Suprapubic skin (tissue), 4 donors: Measurements from ENCODE around the gene GRIN2A. TPM values are rescaled to one million over a fixed set of nuclear protein-coding genes. Genes with fewer than 3 reads are reported as not detected.

Experiments
- DNase-seq, 2 donors: peaks; one replicate each; pipeline ENCODE4 v3.0.0-alpha.2; 2019; ENCODE audit warnings: low spot score in 2 of 2
- H3K27ac ChIP-seq: fragments of 200-600 bp; sonication (generic); one replicate; pipeline ENCODE4 v1.5.1; 2019
- H3K27me3 ChIP-seq: fragments of 200-600 bp; sonication (generic); one replicate; pipeline ENCODE4 v1.5.1; 2019
- H3K36me3 ChIP-seq: fragments of 200-600 bp; sonication (generic); one replicate; pipeline ENCODE4 v1.5.1; 2019
- H3K4me1 ChIP-seq: fragments of 200-600 bp; sonication (generic); one replicate; pipeline ENCODE4 v1.5.1; 2019
- H3K4me3 ChIP-seq: fragments of 200-600 bp; sonication (generic); one replicate; pipeline ENCODE4 v1.5.1; 2019; ENCODE audit warnings: mild to moderate bottlenecking
- H3K9me3 ChIP-seq: fragments of 200-600 bp; sonication (generic); one replicate; pipeline ENCODE4 v1.5.1; 2019
- CTCF ChIP-seq, 2 donors: fragments of 200-600 bp in 1 of 2; fragments of 450-650 bp in 1 of 2; sonication (generic) in 1 of 2; IDR thresholded peaks; one replicate each; pipeline ENCODE4 v1.5.1; 2016 to 2019; ENCODE audit warnings: antibody characterized with exemption in 2 of 2, mild to moderate bottlenecking in 1 of 2, moderate library complexity in 1 of 2
- EP300 ChIP-seq: sonication (generic); formaldehyde crosslinking; IDR thresholded peaks from one replicate; pipeline ENCODE4 v1.6.1; 2017; ENCODE audit warnings: antibody characterized with exemption
- POLR2A ChIP-seq, 2 donors: fragments of 450-650 bp; IDR thresholded peaks; one replicate each; pipeline ENCODE4 v1.6.1; 2017; ENCODE audit warnings: antibody characterized with exemption in 2 of 2, mild to moderate bottlenecking in 2 of 2, moderate library complexity in 2 of 2
- POLR2AphosphoS5 ChIP-seq, 3 donors: sonication (generic); formaldehyde crosslinking; IDR thresholded peaks; one replicate each; pipeline ENCODE4 v1.6.1; 2017; ENCODE audit warnings: antibody characterized with exemption in 3 of 3
- WGBS: methylation state at CpG from one replicate; pipeline ENCODE4 v1.1.5; 2018; 5-methylcytosine and 5-hydroxymethylcytosine counted together
- total RNA-seq, 4 donors: library from RNA; depleted of rRNA; stranded (reverse); fragments of >200 nt; gene quantifications; one replicate each; pipeline ENCODE4 v1.1.0, GENCODE V29; 2016

The GRIN2A gene
- total RNA-seq, 4 donors from 2014 or later, result 0.08 to 5.4 (median 1.3) TPM

GRCh38 chr16:10165643-10166042 is 16.6 kb downstream of the GRIN2A start:
- H3K9me3 ChIP-seq, result no peaks in the 10 kb centered on the region
- no peaks in the 10 kb centered on the region for H3K27me3 ChIP-seq
- H3K4me1 ChIP-seq, result no peaks in the 10 kb centered on the region
- 64% methylated on average over 1 of the region's 1 CpG for WGBS
- TF ChIP-seq POLR2A (IDR thresholded peaks at IDR 0.05), result no peak
- no peak for TF ChIP-seq POLR2AphosphoS5 (IDR thresholded peaks at IDR 0.05)
- TF ChIP-seq EP300, result no peak
- no peak for TF ChIP-seq CTCF (IDR thresholded peaks at IDR 0.05)
- no peak overlapping the region for H3K27ac ChIP-seq
- no peaks in the 10 kb centered on the region for H3K36me3 ChIP-seq
- no peak overlapping the region for H3K4me3 ChIP-seq
- no peak for DNase-seq

- H3K36me3 ChIP-seq, result no peaks in the 10 kb centered on the region
- 52% methylated on average over 1 of the region's 1 CpG for WGBS
Observed at GRCh38 chr16:10162981-10163380, 19.2 kb downstream of the GRIN2A start.

GRCh38 chr16:10156099-10156498 is 26.1 kb downstream of the GRIN2A start:
- TF ChIP-seq POLR2A (IDR thresholded peaks at IDR 0.05), result no peak
- TF ChIP-seq CTCF (IDR thresholded peaks at IDR 0.05), result no peak
- TF ChIP-seq EP300, result no peak
- no peak for TF ChIP-seq POLR2AphosphoS5 (IDR thresholded peaks at IDR 0.05)
- WGBS, result 81% methylated on average over 4 of the region's 4 CpGs

More at GRCh38 chr16:10162981-10163380, 19.2 kb downstream of the GRIN2A start:
- DNase-seq, result no peak
- Histone ChIP-seq H3K4me1 (no peaks in the 10 kb centered on the region), H3K27me3 (no peaks in the 10 kb centered on the region), H3K27ac (no peak overlapping the region), H3K4me3 (no peak overlapping the region), H3K9me3 (no peaks in the 10 kb centered on the region)
- TF ChIP-seq CTCF (IDR thresholded peaks at IDR 0.05) (no peak), EP300 (no peak), POLR2AphosphoS5 (IDR thresholded peaks at IDR 0.05) (no peak), POLR2A (IDR thresholded peaks at IDR 0.05) (no peak)

GRCh38 chr16:10154389-10154788 is 27.8 kb downstream of the GRIN2A start:
- no peaks in the 10 kb centered on the region for H3K4me1 ChIP-seq
- H3K27me3 ChIP-seq, result no peaks in the 10 kb centered on the region
- H3K36me3 ChIP-seq, result no peaks in the 10 kb centered on the region
- 67% methylated on average over 2 of the region's 2 CpGs for WGBS
- no peak overlapping the region for H3K4me3 ChIP-seq
- no peak overlapping the region for H3K27ac ChIP-seq
- TF ChIP-seq POLR2AphosphoS5 (IDR thresholded peaks at IDR 0.05), result no peak
- no peak for TF ChIP-seq POLR2A (IDR thresholded peaks at IDR 0.05)
- no peak for TF ChIP-seq EP300
- TF ChIP-seq CTCF (IDR thresholded peaks at IDR 0.05), result no peak
- DNase-seq, result no peak
- H3K9me3 ChIP-seq, result no peaks in the 10 kb centered on the region

More at GRCh38 chr16:10156099-10156498, 26.1 kb downstream of the GRIN2A start:
- H3K36me3 ChIP-seq, result no peaks in the 10 kb centered on the region
- no peak overlapping the region for H3K27ac ChIP-seq
- no peaks in the 10 kb centered on the region for H3K9me3 ChIP-seq
- H3K4me1 ChIP-seq, result no peaks in the 10 kb centered on the region
- no peak for DNase-seq
- H3K4me3 ChIP-seq, result no peak overlapping the region
- H3K27me3 ChIP-seq, result no peaks in the 10 kb centered on the region

GRCh38 chr16:10153985-10154384 is 28.2 kb downstream of the GRIN2A start:
- H3K27ac ChIP-seq, result no peak overlapping the region
- H3K27me3 ChIP-seq, result no peaks in the 10 kb centered on the region
- H3K9me3 ChIP-seq, result no peaks in the 10 kb centered on the region
- no peak for DNase-seq
- H3K4me1 ChIP-seq, result no peaks in the 10 kb centered on the region
- no peak for TF ChIP-seq CTCF (IDR thresholded peaks at IDR 0.05)
- TF ChIP-seq POLR2A (IDR thresholded peaks at IDR 0.05), result no peak
- TF ChIP-seq EP300, result no peak
- TF ChIP-seq POLR2AphosphoS5 (IDR thresholded peaks at IDR 0.05), result no peak
- 89% methylated on average over 8 of the region's 8 CpGs for WGBS
- H3K36me3 ChIP-seq, result no peaks in the 10 kb centered on the region
- no peak overlapping the region for H3K4me3 ChIP-seq
